NT2/D1 (cell line): ENCODE data around the gene RPL28.

Experiments
- SUZ12 ChIP-seq: IDR thresholded peaks from 2 replicates; pipeline ENCODE4 v1.6.1; 2011; ENCODE audit not compliant: insufficient read length, insufficient read depth; ENCODE audit errors: extremely low read depth
- YY1 ChIP-seq: IDR thresholded peaks from 2 replicates; pipeline ENCODE4 v1.6.1; 2011; ENCODE audit not compliant: insufficient read length, insufficient read depth
- ZNF274 ChIP-seq: IDR thresholded peaks from 2 replicates; pipeline ENCODE4 v1.6.1; 2011; ENCODE audit warnings: mild to moderate bottlenecking, low read depth, low read length

- TF ChIP-seq SUZ12 (peak; percentile 67), YY1 (no peak), ZNF274 (no peak)
Observed at GRCh38 chr19:55451965-55452748, 66.4 kb downstream of the RPL28 start.
